Measurements from ENCODE around the gene SLMAP.

GRCh38 chr3:57952651-57953050, 196.5 kb downstream of the SLMAP start:
- TF ChIP-seq POLR2A (IDR thresholded peaks at IDR 0.05) = no peak
- TF ChIP-seq, protein P1, sequence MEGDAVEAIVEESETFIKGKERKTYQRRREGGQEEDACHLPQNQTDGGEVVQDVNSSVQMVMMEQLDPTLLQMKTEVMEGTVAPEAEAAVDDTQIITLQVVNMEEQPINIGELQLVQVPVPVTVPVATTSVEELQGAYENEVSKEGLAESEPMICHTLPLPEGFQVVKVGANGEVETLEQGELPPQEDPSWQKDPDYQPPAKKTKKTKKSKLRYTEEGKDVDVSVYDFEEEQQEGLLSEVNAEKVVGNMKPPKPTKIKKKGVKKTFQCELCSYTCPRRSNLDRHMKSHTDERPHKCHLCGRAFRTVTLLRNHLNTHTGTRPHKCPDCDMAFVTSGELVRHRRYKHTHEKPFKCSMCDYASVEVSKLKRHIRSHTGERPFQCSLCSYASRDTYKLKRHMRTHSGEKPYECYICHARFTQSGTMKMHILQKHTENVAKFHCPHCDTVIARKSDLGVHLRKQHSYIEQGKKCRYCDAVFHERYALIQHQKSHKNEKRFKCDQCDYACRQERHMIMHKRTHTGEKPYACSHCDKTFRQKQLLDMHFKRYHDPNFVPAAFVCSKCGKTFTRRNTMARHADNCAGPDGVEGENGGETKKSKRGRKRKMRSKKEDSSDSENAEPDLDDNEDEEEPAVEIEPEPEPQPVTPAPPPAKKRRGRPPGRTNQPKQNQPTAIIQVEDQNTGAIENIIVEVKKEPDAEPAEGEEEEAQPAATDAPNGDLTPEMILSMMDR (IDR thresholded peaks at IDR 0.05) = no peak

All from sigmoid colon (tissue), 3 donors.